Right atrium auricular region (tissue), 2 donors: ENCODE measurements around the gene AZI2. TPM values are rescaled to one million over a fixed set of nuclear protein-coding genes. Genes with fewer than 3 reads are reported as not detected.
A peak's percentile ranks its signal among the peaks of the same experiment; 100 is the strongest.

Source experiments
- DNase-seq: peaks from one replicate; pipeline ENCODE4 v3.0.0-alpha.2; 2019; ENCODE audit warnings: low spot score
- H3K27ac ChIP-seq, 2 donors: fragments of 200-600 bp; sonication (generic); 1 replicate in 1 of 2; 2 replicates in 1 of 2; pipeline ENCODE4 v1.5.1; 2016 to 2019
- H3K27me3 ChIP-seq, 2 donors: fragments of 200-600 bp; sonication (generic); one replicate each; pipeline versions ENCODE4 v1.5.1 to v1.6.0; 2017 to 2019
- H3K36me3 ChIP-seq: fragments of 200-600 bp; sonication (generic); one replicate; pipeline ENCODE4 v1.5.1; 2016
- H3K4me1 ChIP-seq, 2 donors: fragments of 200-600 bp; sonication (generic); one replicate each; pipeline versions ENCODE4 v1.5.1 to v1.6.0; 2017 to 2019
- H3K4me3 ChIP-seq, 2 donors: fragments of 200-600 bp; sonication (generic); 1 replicate in 1 of 2; 2 replicates in 1 of 2; pipeline ENCODE4 v1.5.1; 2017 to 2019; ENCODE audit warnings: mild to moderate bottlenecking in 1 of 2, moderate library complexity in 1 of 2
- H3K9me3 ChIP-seq, 2 donors: fragments of 200-600 bp; sonication (generic); one replicate each; pipeline ENCODE4 v1.5.1; 2019
- CTCF ChIP-seq, 2 donors: fragments of 200-600 bp; sonication (generic); IDR thresholded peaks; one replicate each; pipeline ENCODE4 v1.5.1; 2019; ENCODE audit warnings: antibody characterized with exemption in 2 of 2
- total RNA-seq, 2 donors: library from RNA; depleted of rRNA; stranded (reverse); fragments of >200 nt; gene quantifications; one replicate each; pipeline ENCODE4 v1.1.0, GENCODE V29; 2016

Gene AZI2
- total RNA-seq, 2 donors from 2014 or later = 21.8 to 49.2 TPM

- H3K36me3 ChIP-seq = peaks cover 48% of the 10 kb centered on the region
- TF ChIP-seq CTCF (IDR thresholded peaks at IDR 0.05) = no peak
Observed at GRCh38 chr3:28320981-28321380, 27.6 kb downstream of the AZI2 start.

GRCh38 chr3:28317438-28318022 is 31.1 kb downstream of the AZI2 start:
- no peak for DNase-seq
- peak in 1 of 2 donors; percentile 62 for TF ChIP-seq CTCF (IDR thresholded peaks at IDR 0.05)
- no peak overlapping the region for H3K27ac ChIP-seq
- no peaks in the 10 kb centered on the region for H3K4me1 ChIP-seq
- H3K36me3 ChIP-seq = peaks cover 29% of the 10 kb centered on the region
- no peaks in the 10 kb centered on the region for H3K27me3 ChIP-seq
- H3K4me3 ChIP-seq = no peak overlapping the region
- H3K9me3 ChIP-seq = no peaks in the 10 kb centered on the region

More at GRCh38 chr3:28320981-28321380, 27.6 kb downstream of the AZI2 start:
- H3K27ac ChIP-seq = no peak overlapping the region
- H3K4me3 ChIP-seq = no peak overlapping the region
- H3K27me3 ChIP-seq = no peaks in the 10 kb centered on the region
- H3K4me1 ChIP-seq = no peaks in the 10 kb centered on the region
- no peak for DNase-seq
- H3K9me3 ChIP-seq = no peaks in the 10 kb centered on the region

GRCh38 chr3:28316226-28316625 is 32.4 kb downstream of the AZI2 start:
- TF ChIP-seq CTCF (IDR thresholded peaks at IDR 0.05) = no peak

GRCh38 chr3:28315711-28316110 is 32.9 kb downstream of the AZI2 start:
- H3K9me3 ChIP-seq = no peaks in the 10 kb centered on the region
- peaks cover 15% of the 10 kb centered on the region for H3K36me3 ChIP-seq
- TF ChIP-seq CTCF (IDR thresholded peaks at IDR 0.05) = no peak
- H3K4me3 ChIP-seq = no peak overlapping the region
- H3K27me3 ChIP-seq = no peaks in the 10 kb centered on the region
- H3K27ac ChIP-seq = no peak overlapping the region
- no peaks in the 10 kb centered on the region for H3K4me1 ChIP-seq
- DNase-seq = no peak

More at GRCh38 chr3:28316226-28316625, 32.4 kb downstream of the AZI2 start:
- Histone ChIP-seq H3K27ac (no peak overlapping the region), H3K9me3 (no peaks in the 10 kb centered on the region), H3K4me1 (no peaks in the 10 kb centered on the region), H3K27me3 (no peaks in the 10 kb centered on the region), H3K36me3 (peaks cover 20% of the 10 kb centered on the region), H3K4me3 (no peak overlapping the region)
- DNase-seq = no peak

- H3K36me3 ChIP-seq = no peaks in the 10 kb centered on the region
- H3K4me1 ChIP-seq = no peaks in the 10 kb centered on the region
- no peaks in the 10 kb centered on the region for H3K27me3 ChIP-seq
- TF ChIP-seq CTCF (IDR thresholded peaks at IDR 0.05) = no peak
- no peak for DNase-seq
- no peaks in the 10 kb centered on the region for H3K9me3 ChIP-seq
- H3K4me3 ChIP-seq = no peak overlapping the region
- H3K27ac ChIP-seq = no peak overlapping the region
Observed at GRCh38 chr3:28308196-28308595, 40.4 kb downstream of the AZI2 start.

GRCh38 chr3:28301688-28302087 is 46.9 kb downstream of the AZI2 start:
- TF ChIP-seq CTCF (IDR thresholded peaks at IDR 0.05) = no peak

More at GRCh38 chr3:28301688-28302087, 46.9 kb downstream of the AZI2 start:
- no peak overlapping the region for H3K27ac ChIP-seq
- no peaks in the 10 kb centered on the region for H3K27me3 ChIP-seq
- no peak overlapping the region for H3K4me3 ChIP-seq
- H3K36me3 ChIP-seq = no peaks in the 10 kb centered on the region
- no peaks in the 10 kb centered on the region for H3K9me3 ChIP-seq
- no peak for DNase-seq
- no peaks in the 10 kb centered on the region for H3K4me1 ChIP-seq
